IPS-18a (cell line): Measurements from ENCODE around the gene CAV3.

Experiments
- H3K27ac ChIP-seq: one replicate; pipeline ENCODE4 v1.5.1; 2013; ENCODE audit warnings: low read length
- H3K27me3 ChIP-seq: one replicate; pipeline ENCODE4 v1.6.1; 2013; ENCODE audit warnings: mild to moderate bottlenecking, low read length; ENCODE audit not compliant: control insufficient read depth, insufficient read depth
- H3K36me3 ChIP-seq: one replicate; pipeline ENCODE4 v1.6.1; 2013; ENCODE audit warnings: low read depth, low read length; ENCODE audit not compliant: control insufficient read depth
- H3K4me1 ChIP-seq: one replicate; pipeline ENCODE4 v1.6.1; 2013; ENCODE audit warnings: low read depth, low read length; ENCODE audit not compliant: control insufficient read depth
- H3K4me3 ChIP-seq: one replicate; pipeline ENCODE4 v1.5.1; 2013; ENCODE audit warnings: low read length
- H3K9ac ChIP-seq: one replicate; pipeline ENCODE4 v1.6.1; 2013; ENCODE audit warnings: mild to moderate bottlenecking, low read length, moderate library complexity
- H3K9me3 ChIP-seq: one replicate; pipeline ENCODE4 v1.6.1; 2013; ENCODE audit warnings: low read depth, low read length; ENCODE audit not compliant: control insufficient read depth

Gene CAV3

GRCh38 chr3:8722808-8723207 lies 10.8 kb upstream of the CAV3 start:
- Histone ChIP-seq H3K4me3 (no peak overlapping the region), H3K27ac (no peak overlapping the region), H3K9ac (no peak overlapping the region), H3K27me3 (no peaks in the 10 kb centered on the region), H3K36me3 (no peaks in the 10 kb centered on the region), H3K4me1 (no peaks in the 10 kb centered on the region), H3K9me3 (no peaks in the 10 kb centered on the region)

DNA sequence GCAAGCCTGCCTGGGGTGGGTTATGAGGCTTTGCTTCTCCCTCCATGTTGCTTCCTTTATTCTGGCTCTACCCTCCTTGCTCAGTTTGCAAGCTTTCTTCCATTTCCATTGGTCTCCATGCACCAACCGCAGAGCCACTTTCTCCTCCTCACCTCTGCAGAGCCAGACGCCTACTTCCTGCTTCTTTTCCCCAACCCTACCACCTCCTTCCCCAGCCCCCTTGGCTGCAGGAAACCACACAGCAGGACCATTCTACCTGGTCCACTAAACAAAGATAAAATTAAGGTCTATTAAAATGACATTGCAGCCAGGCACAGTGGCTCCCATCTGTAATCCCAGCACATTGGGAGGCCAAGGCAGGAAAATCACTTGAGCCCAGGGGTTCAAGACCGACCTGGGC lies 10.0 kb upstream of the CAV3 start:
- H3K27me3 ChIP-seq, result no peaks in the 10 kb centered on the region
- H3K4me3 ChIP-seq, result no peak overlapping the region
- H3K4me1 ChIP-seq, result no peaks in the 10 kb centered on the region
- H3K36me3 ChIP-seq, result no peaks in the 10 kb centered on the region
- H3K9ac ChIP-seq, result no peak overlapping the region
- H3K9me3 ChIP-seq, result no peaks in the 10 kb centered on the region
- no peak overlapping the region for H3K27ac ChIP-seq

- no peaks in the 10 kb centered on the region for H3K9me3 ChIP-seq
Measured at GRCh38 chr3:8724108-8724752, 9.4 kb upstream of the CAV3 start.

GRCh38 chr3:8727605-8728512 lies 5.7 kb upstream of the CAV3 start:
- no peak overlapping the region for H3K27ac ChIP-seq
- H3K4me1 ChIP-seq, result peaks cover 6% of the 10 kb centered on the region
- H3K9ac ChIP-seq, result no peak overlapping the region
- no peaks in the 10 kb centered on the region for H3K27me3 ChIP-seq
- no peaks in the 10 kb centered on the region for H3K9me3 ChIP-seq
- no peak overlapping the region for H3K4me3 ChIP-seq
- H3K36me3 ChIP-seq, result no peaks in the 10 kb centered on the region

More at GRCh38 chr3:8724108-8724752, 9.4 kb upstream of the CAV3 start:
- no peaks in the 10 kb centered on the region for H3K4me1 ChIP-seq
- no peak overlapping the region for H3K27ac ChIP-seq
- H3K4me3 ChIP-seq, result no peak overlapping the region
- H3K9ac ChIP-seq, result no peak overlapping the region
- H3K27me3 ChIP-seq, result no peaks in the 10 kb centered on the region
- H3K36me3 ChIP-seq, result no peaks in the 10 kb centered on the region

DNA sequence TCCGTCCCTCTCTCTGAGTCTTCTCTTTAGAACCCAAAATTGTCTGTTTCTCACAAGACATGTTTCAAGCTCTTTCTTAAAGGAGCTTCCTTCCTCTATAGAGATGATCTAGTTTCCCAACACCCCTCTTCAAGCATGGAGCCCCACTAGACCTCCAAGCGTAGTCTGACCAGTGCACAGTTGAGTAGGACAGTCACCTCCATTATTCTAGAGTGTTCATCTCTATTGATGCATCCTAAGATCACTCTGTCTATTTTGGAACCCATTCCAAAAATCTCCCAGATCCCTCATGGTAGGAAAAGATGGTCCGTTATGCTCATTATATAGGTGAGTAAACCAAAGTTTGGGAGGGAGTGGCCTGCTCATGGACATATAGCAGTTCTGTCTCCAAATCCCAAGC lies 4.1 kb upstream of the CAV3 start:
- Histone ChIP-seq H3K27ac (no peak overlapping the region), H3K4me1 (peaks cover 6% of the 10 kb centered on the region), H3K36me3 (no peaks in the 10 kb centered on the region)

DNA sequence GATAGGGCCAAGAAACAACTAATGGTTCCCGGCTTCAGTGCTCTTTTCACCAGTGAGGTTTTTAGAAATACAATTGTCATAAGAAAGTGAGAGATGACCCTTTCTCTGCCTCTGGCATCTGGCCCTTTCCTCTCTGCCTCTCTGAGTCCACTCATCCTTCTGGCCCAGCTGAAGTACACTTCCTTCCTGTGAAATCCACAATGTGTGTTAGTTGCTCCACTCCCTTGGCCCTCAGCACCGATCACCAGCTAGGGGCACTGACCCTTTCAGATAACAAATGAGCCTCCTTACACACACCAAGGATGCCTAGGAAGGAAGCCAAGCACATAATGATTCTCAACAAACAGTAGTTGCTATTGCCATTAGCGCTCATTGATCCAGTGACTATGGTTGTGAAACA lies 2.9 kb upstream of the CAV3 start:
- H3K27ac ChIP-seq, result no peak overlapping the region
- H3K9ac ChIP-seq, result no peak overlapping the region
- H3K27me3 ChIP-seq, result no peaks in the 10 kb centered on the region
- H3K36me3 ChIP-seq, result no peaks in the 10 kb centered on the region
- peaks cover 6% of the 10 kb centered on the region for H3K4me1 ChIP-seq
- no peak overlapping the region for H3K4me3 ChIP-seq
- H3K9me3 ChIP-seq, result no peaks in the 10 kb centered on the region

More for the DNA sequence above, 4.1 kb upstream of the CAV3 start:
- H3K4me3 ChIP-seq, result no peak overlapping the region
- H3K27me3 ChIP-seq, result no peaks in the 10 kb centered on the region
- H3K9ac ChIP-seq, result no peak overlapping the region
- H3K9me3 ChIP-seq, result no peaks in the 10 kb centered on the region

DNA sequence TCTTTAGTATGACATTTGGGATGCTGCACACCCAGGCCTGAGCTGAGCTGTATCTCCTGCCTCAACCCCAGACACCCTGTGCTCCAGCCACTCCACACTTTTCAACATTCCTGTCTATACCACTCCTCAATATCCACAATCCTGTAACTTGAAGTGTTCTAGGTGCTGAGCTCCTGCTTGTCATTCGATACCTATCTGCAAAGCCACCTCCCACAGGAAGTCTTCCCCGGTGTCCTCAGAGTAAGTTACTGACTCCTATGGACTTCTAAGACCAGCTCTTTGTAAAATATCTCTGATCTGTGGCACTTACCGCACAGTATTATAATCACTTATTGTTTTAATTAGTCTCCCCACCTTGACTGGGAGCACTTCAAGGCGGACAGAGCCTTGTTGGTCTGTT lies 1.2 kb upstream of the CAV3 start:
- no peaks in the 10 kb centered on the region for H3K27me3 ChIP-seq
- no peak overlapping the region for H3K9ac ChIP-seq
- H3K4me1 ChIP-seq, result peaks cover 6% of the 10 kb centered on the region
- no peaks in the 10 kb centered on the region for H3K9me3 ChIP-seq
- H3K36me3 ChIP-seq, result no peaks in the 10 kb centered on the region
- H3K27ac ChIP-seq, result no peak overlapping the region
- no peak overlapping the region for H3K4me3 ChIP-seq

DNA sequence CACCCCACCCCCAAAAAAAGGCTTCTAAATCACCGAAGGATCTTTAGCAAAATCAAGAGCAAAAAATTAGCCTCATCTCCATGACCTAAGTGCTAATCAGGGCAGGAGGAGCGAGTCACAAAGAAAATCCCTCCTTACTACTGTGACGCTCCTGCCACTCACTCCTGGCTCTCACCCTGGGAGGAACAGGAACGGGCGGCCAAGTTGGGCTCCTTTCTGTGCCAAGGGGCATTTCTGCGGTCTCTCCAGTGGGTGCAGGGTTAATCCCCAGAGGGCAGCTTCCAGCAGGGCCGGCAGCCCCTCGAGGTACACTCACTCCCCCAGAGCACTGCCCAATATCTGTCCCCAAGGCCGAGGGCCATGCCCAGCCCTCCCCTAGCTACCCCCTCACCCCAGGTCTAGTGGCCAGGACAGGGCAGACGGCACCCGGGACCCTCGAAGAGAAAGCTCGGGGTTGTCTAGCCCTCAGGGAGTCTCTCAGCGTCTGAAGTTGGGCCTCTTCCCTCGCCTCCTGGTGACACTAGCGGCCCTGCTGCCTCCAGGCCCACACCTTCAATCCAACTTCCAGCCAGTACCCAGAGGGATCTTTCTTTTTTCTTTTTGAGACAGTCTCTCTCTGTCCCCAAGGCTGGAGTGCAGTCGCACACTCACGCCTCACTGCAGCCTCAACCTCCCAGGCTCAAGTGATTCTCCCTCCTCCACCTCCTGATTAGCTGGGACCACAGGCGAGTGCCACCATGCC lies 706 bp downstream of the CAV3 start:
- H3K27me3 ChIP-seq, result no peaks in the 10 kb centered on the region
- H3K9me3 ChIP-seq, result no peaks in the 10 kb centered on the region
- H3K36me3 ChIP-seq, result no peaks in the 10 kb centered on the region
- H3K9ac ChIP-seq, result no peak overlapping the region
- H3K4me1 ChIP-seq, result peaks cover 6% of the 10 kb centered on the region
- H3K27ac ChIP-seq, result no peak overlapping the region
- H3K4me3 ChIP-seq, result no peak overlapping the region

- no peak overlapping the region for H3K9ac ChIP-seq
- H3K4me1 ChIP-seq, result peaks cover 6% of the 10 kb centered on the region
- H3K9me3 ChIP-seq, result no peaks in the 10 kb centered on the region
- no peak overlapping the region for H3K4me3 ChIP-seq
- H3K27me3 ChIP-seq, result no peaks in the 10 kb centered on the region
- H3K27ac ChIP-seq, result no peak overlapping the region
- no peaks in the 10 kb centered on the region for H3K36me3 ChIP-seq
Measured at GRCh38 chr3:8734908-8735307, 1.3 kb downstream of the CAV3 start.

GRCh38 chr3:8736436-8736835 lies 2.8 kb downstream of the CAV3 start:
- Histone ChIP-seq H3K27ac (no peak overlapping the region), H3K4me3 (no peak overlapping the region), H3K9me3 (no peaks in the 10 kb centered on the region), H3K36me3 (no peaks in the 10 kb centered on the region), H3K27me3 (no peaks in the 10 kb centered on the region), H3K4me1 (peaks cover 14% of the 10 kb centered on the region), H3K9ac (no peak overlapping the region)

DNA sequence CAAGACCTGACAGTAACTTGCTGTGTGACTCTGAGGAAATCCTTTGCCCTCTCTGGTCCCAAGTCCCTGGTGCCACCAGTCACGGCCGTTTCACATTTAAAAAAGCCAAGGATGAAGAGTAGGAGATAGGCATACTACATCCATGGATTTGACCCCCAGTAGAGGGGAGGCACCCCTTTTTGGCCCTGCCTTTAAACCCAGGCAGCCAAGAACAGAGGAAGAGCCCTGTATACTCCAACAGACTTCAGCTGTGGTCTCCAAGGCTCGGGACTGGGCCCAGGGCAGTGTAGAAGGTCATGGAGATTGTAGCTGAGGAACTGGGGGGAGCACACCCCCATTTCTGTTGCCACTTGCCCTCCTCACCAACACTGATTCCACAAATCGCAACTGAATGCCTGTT lies 3.7 kb downstream of the CAV3 start:
- Histone ChIP-seq H3K9ac (no peak overlapping the region), H3K36me3 (no peaks in the 10 kb centered on the region), H3K4me1 (peaks cover 19% of the 10 kb centered on the region), H3K27me3 (no peaks in the 10 kb centered on the region), H3K4me3 (no peak overlapping the region), H3K9me3 (no peaks in the 10 kb centered on the region), H3K27ac (no peak overlapping the region)
